Neutrophil (primary cell): ENCODE data around the gene HRCT1.

ENCODE experiments used
- H3K27ac ChIP-seq: fragments of 200-600 bp; sonication (generic); 2 replicates; pipeline ENCODE4 v1.5.1; 2016; ENCODE audit warnings: mild to moderate bottlenecking, moderate library complexity
- H3K27me3 ChIP-seq: fragments of 200-600 bp; sonication (generic); 2 replicates; pipeline ENCODE4 v1.6.0; 2016; ENCODE audit warnings: mild to moderate bottlenecking
- H3K36me3 ChIP-seq: fragments of 200-600 bp; sonication (generic); 2 replicates; pipeline ENCODE4 v1.5.1; 2017
- H3K4me1 ChIP-seq, 2 experiments: fragments of 200-600 bp in 1 of 2; sonication (generic) in 1 of 2; 1 replicate in 1 of 2; 2 replicates in 1 of 2; pipeline versions ENCODE4 v1.5.1 to v1.6.1; 2013 to 2016; ENCODE audit warnings: low read depth in 1 of 2, low read length in 1 of 2, mild to moderate bottlenecking in 1 of 2, moderate library complexity in 1 of 2; ENCODE audit not compliant: control insufficient read depth in 1 of 2, insufficient read depth in 1 of 2
- H3K4me3 ChIP-seq, 2 experiments: fragments of 200-600 bp in 1 of 2; sonication (generic) in 1 of 2; 1 replicate in 1 of 2; 2 replicates in 1 of 2; pipeline ENCODE4 v1.5.1; 2013 to 2016; ENCODE audit warnings: low read depth in 1 of 2, low read length in 1 of 2, mild to moderate bottlenecking in 1 of 2, moderate library complexity in 1 of 2
- H3K9me3 ChIP-seq: fragments of 200-600 bp; sonication (generic); 2 replicates; pipeline ENCODE4 v1.5.1; 2016
- CTCF ChIP-seq: fragments of 200-600 bp; sonication (generic); IDR thresholded peaks from 2 replicates; pipeline ENCODE4 v1.5.1; 2016; ENCODE audit warnings: antibody characterized with exemption

HRCT1 gene

DNA sequence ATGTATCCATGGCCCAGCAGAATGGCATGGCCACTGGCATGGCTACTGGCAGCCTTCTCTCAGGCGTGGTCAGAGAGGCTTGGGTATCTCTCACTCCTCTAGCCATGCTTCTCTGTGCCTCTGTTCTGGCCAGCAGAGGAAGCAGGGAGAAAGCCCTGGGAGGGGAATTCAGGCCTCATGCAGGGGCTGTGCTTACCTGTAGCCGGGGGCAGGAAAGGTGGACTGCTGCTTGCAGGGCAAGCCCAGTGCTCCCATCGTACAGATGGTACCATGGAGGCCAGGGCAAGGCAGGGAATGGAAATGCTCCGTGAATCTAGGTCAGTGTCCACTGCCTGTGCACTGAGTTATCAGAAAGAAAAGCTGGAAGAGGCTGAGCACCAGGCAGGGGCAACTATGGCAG is 38.5 kb upstream of the HRCT1 start:
- no peak for TF ChIP-seq CTCF
- no peaks in the 10 kb centered on the region for H3K36me3 ChIP-seq
- peaks cover 92% of the 10 kb centered on the region for H3K27me3 ChIP-seq

GRCh38 chr9:35868933-35869332 is 37.1 kb upstream of the HRCT1 start:
- Histone ChIP-seq H3K36me3 (no peaks in the 10 kb centered on the region), H3K27me3 (peaks cover 92% of the 10 kb centered on the region), H3K27ac (no peak overlapping the region), H3K9me3 (no peaks in the 10 kb centered on the region), H3K4me1 (no peaks in the 10 kb centered on the region), H3K4me3 (no peak overlapping the region)
- TF ChIP-seq CTCF = no peak

More for the DNA sequence above, 38.5 kb upstream of the HRCT1 start:
- H3K27ac ChIP-seq = no peak overlapping the region
- no peaks in the 10 kb centered on the region for H3K4me1 ChIP-seq
- H3K4me3 ChIP-seq = no peak overlapping the region
- no peaks in the 10 kb centered on the region for H3K9me3 ChIP-seq

- no peak for TF ChIP-seq CTCF
- Histone ChIP-seq H3K36me3 (no peaks in the 10 kb centered on the region), H3K27ac (no peak overlapping the region), H3K27me3 (peaks cover 92% of the 10 kb centered on the region), H3K9me3 (no peaks in the 10 kb centered on the region), H3K4me1 (no peaks in the 10 kb centered on the region), H3K4me3 (no peak overlapping the region)
Measured at GRCh38 chr9:35869621-35870216, 36.3 kb upstream of the HRCT1 start.

DNA sequence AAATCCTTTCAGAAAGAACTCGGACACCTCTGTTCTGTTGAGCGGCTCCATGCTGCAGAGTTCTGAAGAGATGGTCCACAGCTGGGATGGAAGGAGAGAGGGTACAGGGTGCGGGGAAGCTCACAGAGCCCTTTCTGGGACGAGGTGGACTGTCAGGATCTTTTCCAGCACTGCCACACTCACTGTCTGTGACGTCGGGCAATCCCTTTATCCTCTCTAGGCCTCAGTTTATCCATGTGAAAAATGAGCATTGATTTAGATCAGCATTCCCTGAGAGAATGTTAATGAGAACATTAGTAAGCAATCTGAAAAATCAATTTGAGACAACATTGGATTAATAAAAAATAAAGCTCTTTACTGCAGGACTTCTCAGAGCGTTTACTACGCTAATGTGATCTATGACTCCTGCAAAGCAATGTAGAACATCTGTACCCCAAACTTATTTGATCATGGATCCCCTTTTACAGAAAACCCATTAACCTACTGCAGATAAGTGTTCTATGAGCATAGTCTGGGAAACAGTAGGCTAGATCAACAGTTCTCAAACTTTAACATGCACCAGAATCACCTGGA is 35.6 kb upstream of the HRCT1 start, which contains the start of gene OR13J1:
Gene OR13J1, minus strand, starts transcription at position 51 of the 573 bp plus-strand sequence. Its CDS starts 0 bp downstream, at position 51.
- Histone ChIP-seq H3K27me3 (peaks cover 92% of the 10 kb centered on the region), H3K9me3 (no peaks in the 10 kb centered on the region), H3K4me1 (no peaks in the 10 kb centered on the region), H3K27ac (no peak within 1 kb of the TSS), H3K36me3 (no peaks in the 10 kb centered on the region), H3K4me3 (no peak within 1 kb of the TSS)
- TF ChIP-seq CTCF = no peak

DNA sequence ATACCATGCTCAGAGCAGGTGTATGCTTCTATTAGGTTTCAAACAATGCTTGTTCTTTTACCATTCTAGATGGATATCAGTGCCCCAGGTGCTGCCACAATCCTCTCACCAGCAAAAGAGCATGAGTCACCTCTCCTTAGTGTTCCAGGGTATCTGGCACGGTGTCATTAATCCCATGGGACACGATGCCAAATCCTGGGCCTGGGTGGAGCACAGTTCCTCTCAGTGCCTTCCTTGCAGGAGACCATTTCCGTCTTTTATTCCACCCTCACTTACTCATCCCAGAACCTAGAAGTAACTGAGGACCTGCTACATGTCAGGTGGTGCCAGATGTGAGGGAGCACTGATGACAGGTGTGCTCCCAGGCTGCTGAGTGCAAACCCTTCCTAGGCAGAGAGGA is 34.5 kb upstream of the HRCT1 start:
- no peak for TF ChIP-seq CTCF
- no peaks in the 10 kb centered on the region for H3K36me3 ChIP-seq
- no peak overlapping the region for H3K27ac ChIP-seq
- no peaks in the 10 kb centered on the region for H3K9me3 ChIP-seq
- no peaks in the 10 kb centered on the region for H3K4me1 ChIP-seq
- no peak overlapping the region for H3K4me3 ChIP-seq
- peaks cover 91% of the 10 kb centered on the region for H3K27me3 ChIP-seq
